Measurements from ENCODE around the gene RIPOR2. TPM values are rescaled to one million over a fixed set of nuclear protein-coding genes. Genes with fewer than 3 reads are reported as not detected.

The RIPOR2 gene
- total and polyA plus RNA-seq, 2 donors (not counting 3 experiments of a cell fraction or from before 2014, with no cell fraction given), result 0.10 TPM; not detected in 1

DNA sequence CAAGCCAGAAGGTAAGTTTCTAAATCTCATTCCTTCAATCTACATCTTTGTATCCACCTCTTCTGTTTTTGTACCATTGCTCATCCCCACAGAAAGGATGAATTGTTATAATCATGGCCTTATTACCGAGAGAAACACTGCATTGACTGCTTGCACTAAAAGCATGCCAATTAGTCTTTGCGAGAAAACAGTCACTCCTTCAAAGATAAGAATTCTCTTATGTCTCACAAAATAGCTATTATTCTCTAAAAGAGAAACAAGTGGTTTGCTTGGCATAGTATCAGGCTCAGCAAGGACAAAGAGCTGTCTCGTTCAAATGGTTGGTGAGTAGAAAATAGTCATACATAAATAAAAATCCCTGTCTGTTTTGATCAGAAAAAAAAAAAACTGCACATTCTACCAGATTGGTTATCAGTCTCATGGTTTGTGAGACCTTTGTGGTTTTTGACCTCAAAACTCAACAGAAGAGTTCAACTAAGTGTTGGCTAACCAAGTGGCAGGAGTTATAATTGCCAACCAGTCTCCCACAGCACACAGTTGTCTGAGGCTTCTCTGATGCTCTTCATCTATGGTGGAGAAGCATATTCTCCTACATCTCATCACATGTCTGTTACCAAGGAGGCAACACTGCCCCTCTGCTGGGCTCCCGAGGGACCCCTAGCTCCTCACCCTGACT lies 101.9 kb downstream of the RIPOR2 start:
- Histone ChIP-seq H3K9me1 (replicated peaks; ENCODE audit: control insufficient read depth, extremely low read depth, insufficient read depth, low read length) (no peaks in the 10 kb centered on the region), H3K4me2 (ENCODE audit: insufficient read depth, low read length) (no peak overlapping the region), H3K27ac (ENCODE audit: insufficient read depth, low read depth, low read length) (no peak overlapping the region), H3K27me3 (ENCODE audit: control insufficient read depth in 2 of 2, insufficient read depth in 2 of 2, low read length in 2 of 2) (peaks cover 0 to 2% of the 10 kb centered on the region in 2 experiments), H3K9me3 (replicated peaks; ENCODE audit: control insufficient read depth, insufficient read depth, low read length) (no peaks in the 10 kb centered on the region), H3K36me3 (ENCODE audit: control insufficient read depth in 2 of 2, extremely low read depth in 1 of 2, insufficient read depth in 2 of 2, low read length in 2 of 2) (no peaks in the 10 kb centered on the region), H3K9ac (replicated peaks; ENCODE audit: extremely low read depth, insufficient read depth, low read length) (no peak overlapping the region), H3K4me3 (replicated peaks in 1 of 3; ENCODE audit: insufficient read depth in 1 of 3, low read depth in 1 of 3, low read length in 3 of 3) (no peak overlapping the region), H2AFZ (ENCODE audit: low read depth, low read length) (no peak overlapping the region), H3K79me2 (ENCODE audit: control insufficient read depth, insufficient read depth, low read length) (no peaks in the 10 kb centered on the region), H3K4me1 (ENCODE audit: control insufficient read depth, extremely low read depth, insufficient read depth, low read length) (no peaks in the 10 kb centered on the region), H4K20me1 (replicated peaks; ENCODE audit: control insufficient read depth, extremely low read depth, insufficient read depth, low read length) (no peaks in the 10 kb centered on the region)
- TF ChIP-seq MYC (IDR thresholded peaks at IDR 0.05; ENCODE audit: low read depth, low read length) (no peak), CTCF (IDR thresholded peaks at IDR 0.05; ENCODE audit: extremely low read depth in 1 of 2, insufficient read depth in 1 of 2, low read depth in 1 of 2, low read length in 2 of 2) (no peak), POLR2AphosphoS5 (IDR thresholded peaks at IDR 0.05; ENCODE audit: insufficient read depth, low read depth, low read length) (no peak), EZH2 (IDR thresholded peaks at IDR 0.05; ENCODE audit: borderline replicate concordance, low read depth, low read length, severe bottlenecking) (no peak), GATA2 (IDR thresholded peaks at IDR 0.05; ENCODE audit: insufficient read depth, insufficient read length, low read depth, low read length) (no peak), FOS (IDR thresholded peaks at IDR 0.05; ENCODE audit: borderline replicate concordance, insufficient read depth, low read length) (no peak), POLR2A (IDR thresholded peaks at IDR 0.05; ENCODE audit: low read depth, low read length) (no peak), JUN (IDR thresholded peaks at IDR 0.05; ENCODE audit: borderline replicate concordance, insufficient read depth, insufficient read length, low read depth) (no peak)
- no peak for DNase-seq (ENCODE audit: low read depth, low spot score)
- intact Hi-C loops (cut with micrococcal nuclease), result no loop called here
- FAIRE-seq, result no peak
- ChIA-PET CTCF (no interaction called here), POLR2A (no interaction called here)
- BruUV-seq (replicated peaks), result no TSS peak
- dilution Hi-C loops (cut with MboI; ENCODE audit: extremely low pct_ligation_motif_present, low sequenced_read_pairs), result no loop called here

Data from endothelial cell of umbilical vein (primary cell).